Activated naive CD8-positive, alpha-beta T cell treated with anti-CD3 and anti-CD28 coated beads for 36 hours (primary cell): ENCODE data around the gene GRK4. TPM values are rescaled to one million over a fixed set of nuclear protein-coding genes. Genes with fewer than 3 reads are reported as not detected.
"Not testable (repeated sequence)": the region's sequence is repeated elsewhere in the genome, so short reads cannot be mapped to it uniquely, and the experiment has no call there.

Experiments
- DNase-seq: peaks from one replicate; pipeline ENCODE4 v3.0.0; 2021
- H3K27ac Mint-ChIP-seq: one replicate; pipeline ENCODE4 v1.8.0; 2022; ENCODE audit warnings: mild to moderate bottlenecking, moderate library complexity, mixed read lengths
- H3K27me3 Mint-ChIP-seq: one replicate; pipeline ENCODE4 v1.8.0; 2022; ENCODE audit warnings: mild to moderate bottlenecking, mixed read lengths
- H3K36me3 Mint-ChIP-seq: one replicate; pipeline ENCODE4 v1.8.0; 2021; ENCODE audit warnings: mild to moderate bottlenecking, mixed read lengths
- H3K4me1 Mint-ChIP-seq: one replicate; pipeline ENCODE4 v1.8.0; 2021; ENCODE audit warnings: mixed read lengths
- H3K4me3 Mint-ChIP-seq: one replicate; pipeline ENCODE4 v1.8.0; 2022; ENCODE audit warnings: mild to moderate bottlenecking, moderate library complexity, mixed read lengths
- H3K9me3 Mint-ChIP-seq: one replicate; pipeline ENCODE4 v1.8.0; 2022; ENCODE audit warnings: mixed read lengths
- total RNA-seq, 2 experiments: library from RNA; stranded (reverse); gene quantifications; one replicate each; pipeline ENCODE4 v1.2.3, GENCODE V29; 2021

GRK4 gene
- total RNA-seq, 2 experiments from 2014 or later = 2.6 to 3.2 TPM

- Mint-ChIP-seq H3K36me3 (peaks cover 46% of the 10 kb centered on the region), H3K4me1 (peaks cover 51% of the 10 kb centered on the region), H3K4me3 (peak overlapping the region; percentile 29)
- not testable (repeated sequence) for H3K27me3 Mint-ChIP-seq, H3K27ac Mint-ChIP-seq, H3K9me3 Mint-ChIP-seq, DNase-seq
Measured at GRCh38 chr4:2960450-2960849, 2.9 kb upstream of the GRK4 start.

GRCh38 chr4:2961421-2961810 lies 2.0 kb upstream of the GRK4 start:
- peaks cover 36% of the 10 kb centered on the region for H3K36me3 Mint-ChIP-seq
- peak overlapping the region; percentile 89 for H3K4me3 Mint-ChIP-seq
- peak overlapping the region; percentile 79 for H3K27ac Mint-ChIP-seq
- no peak for DNase-seq
- H3K27me3 Mint-ChIP-seq = no peaks in the 10 kb centered on the region
- peaks cover 43% of the 10 kb centered on the region for H3K4me1 Mint-ChIP-seq
- H3K9me3 Mint-ChIP-seq = no peaks in the 10 kb centered on the region

DNA sequence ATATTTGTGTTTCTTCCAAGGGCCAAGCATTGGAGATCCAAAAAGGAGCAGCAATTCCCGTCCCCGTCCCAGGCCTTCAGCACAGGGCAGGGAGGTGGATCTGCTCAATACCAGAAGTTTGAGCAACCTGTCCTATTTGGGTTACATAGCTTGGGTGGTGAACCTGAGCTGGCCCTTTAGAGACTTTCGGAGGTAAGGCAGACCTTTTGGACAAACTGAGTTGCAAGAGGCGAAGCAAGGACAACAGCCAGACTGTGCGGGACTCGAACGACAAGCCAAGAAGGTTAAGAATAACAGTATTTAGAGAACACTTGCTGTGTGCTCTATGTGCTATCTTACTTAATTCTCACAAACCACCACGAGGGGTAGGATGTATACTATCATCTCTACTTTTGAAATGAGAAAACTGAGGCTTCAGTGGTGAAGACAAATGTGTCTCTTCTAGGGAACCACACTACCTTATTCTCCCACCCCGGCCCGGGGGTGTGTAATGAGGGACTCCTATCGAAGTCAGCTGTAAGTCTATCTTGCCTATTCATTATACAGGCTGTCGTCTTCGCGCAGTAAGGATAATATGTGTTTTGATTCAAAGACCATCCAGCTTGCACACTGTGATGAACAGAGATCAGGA lies 1.4 kb upstream of the GRK4 start:
- peak overlapping the region; percentile 89 for H3K4me3 Mint-ChIP-seq

DNA sequence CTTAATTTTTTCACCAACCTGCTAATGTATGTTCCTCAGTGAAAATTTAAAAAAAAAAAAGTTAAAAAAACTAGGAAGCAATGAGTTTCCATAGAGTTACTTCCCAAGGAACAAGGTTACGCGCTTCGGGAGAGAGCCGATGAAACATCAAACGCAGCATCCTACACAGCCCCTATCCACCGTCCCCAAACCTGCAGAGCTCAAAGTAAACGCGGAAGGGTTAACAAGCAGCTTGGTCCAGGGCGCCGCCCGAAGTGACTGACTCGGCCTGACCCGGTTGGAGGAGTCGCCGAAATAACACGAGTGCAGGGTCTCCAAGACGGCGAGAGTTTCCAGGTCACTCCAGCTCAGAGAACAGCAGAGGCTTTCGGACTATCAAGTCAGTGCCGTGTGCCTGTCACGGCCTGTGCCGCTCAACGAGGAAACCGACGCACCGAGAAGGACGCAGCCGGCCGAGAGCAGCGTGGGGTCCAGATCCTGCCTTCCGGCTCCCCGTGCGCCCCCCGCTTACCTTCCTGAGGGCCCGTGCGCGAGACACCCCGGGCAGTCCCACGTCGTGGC lies 677 bp upstream of the GRK4 start:
- Mint-ChIP-seq H3K4me3 (peak overlapping the region; percentile 89), H3K4me1 (peaks cover 36% of the 10 kb centered on the region), H3K27ac (peak overlapping the region; percentile 79), H3K36me3 (peaks cover 30% of the 10 kb centered on the region), H3K27me3 (no peaks in the 10 kb centered on the region), H3K9me3 (no peaks in the 10 kb centered on the region)
- DNase-seq = no peak

More for the DNA sequence above, 1.4 kb upstream of the GRK4 start:
- Mint-ChIP-seq H3K27ac (peak overlapping the region; percentile 79), H3K4me1 (peaks cover 41% of the 10 kb centered on the region), H3K36me3 (peaks cover 33% of the 10 kb centered on the region), H3K27me3 (no peaks in the 10 kb centered on the region), H3K9me3 (no peaks in the 10 kb centered on the region)
- DNase-seq = peak; percentile 68

GRCh38 chr4:2963966-2964471 lies 648 bp downstream of the GRK4 start:
- H3K9me3 Mint-ChIP-seq = no peaks in the 10 kb centered on the region
- H3K27me3 Mint-ChIP-seq = no peaks in the 10 kb centered on the region
- peaks cover 19% of the 10 kb centered on the region for H3K36me3 Mint-ChIP-seq
- peaks cover 24% of the 10 kb centered on the region for H3K4me1 Mint-ChIP-seq
- H3K4me3 Mint-ChIP-seq = peak overlapping the region; percentile 89
- no peak for DNase-seq
- peak overlapping the region; percentile 10 for H3K27ac Mint-ChIP-seq

GRCh38 chr4:2964706-2965258 lies 1.4 kb downstream of the GRK4 start:
- peak overlapping the region; percentile 89 for H3K4me3 Mint-ChIP-seq
- H3K4me1 Mint-ChIP-seq = peaks cover 18% of the 10 kb centered on the region
- peak overlapping the region; percentile 10 for H3K27ac Mint-ChIP-seq

GRCh38 chr4:2965262-2965661 lies 1.9 kb downstream of the GRK4 start:
- no peak for DNase-seq
- Mint-ChIP-seq H3K27ac (no peak overlapping the region), H3K27me3 (no peaks in the 10 kb centered on the region)

More at GRCh38 chr4:2964706-2965258, 1.4 kb downstream of the GRK4 start:
- Mint-ChIP-seq H3K27me3 (no peaks in the 10 kb centered on the region), H3K9me3 (no peaks in the 10 kb centered on the region), H3K36me3 (peaks cover 14% of the 10 kb centered on the region)
- no peak for DNase-seq

DNA sequence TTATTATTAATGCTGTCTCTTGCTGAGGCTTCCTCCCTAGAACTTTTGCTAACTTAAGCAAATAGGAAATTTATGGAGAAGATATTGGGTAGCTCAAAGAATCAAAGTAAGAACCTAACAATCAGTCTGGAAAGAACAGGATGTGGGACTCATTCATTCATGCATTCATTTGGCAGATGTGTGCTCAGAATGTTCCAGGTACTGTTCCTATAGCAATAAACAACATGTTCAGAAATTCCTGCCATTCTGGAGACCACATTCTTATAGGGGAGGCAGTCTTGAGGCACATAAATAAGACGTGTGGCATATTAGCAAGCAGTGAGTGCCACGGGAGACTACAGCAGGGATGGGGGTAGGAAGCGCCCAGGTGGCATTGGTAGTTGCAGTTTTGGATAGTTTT lies 5.0 kb downstream of the GRK4 start:
- Mint-ChIP-seq H3K27me3 (no peaks in the 10 kb centered on the region), H3K4me3 (no peak overlapping the region), H3K36me3 (no peaks in the 10 kb centered on the region), H3K9me3 (no peaks in the 10 kb centered on the region), H3K4me1 (peaks cover 5% of the 10 kb centered on the region), H3K27ac (no peak overlapping the region)
- DNase-seq = no peak

More at GRCh38 chr4:2965262-2965661, 1.9 kb downstream of the GRK4 start:
- Mint-ChIP-seq H3K4me3 (no peak overlapping the region), H3K36me3 (peaks cover 12% of the 10 kb centered on the region), H3K4me1 (peaks cover 14% of the 10 kb centered on the region), H3K9me3 (no peaks in the 10 kb centered on the region)

GRCh38 chr4:2971275-2971674 lies 7.9 kb downstream of the GRK4 start:
- no peak overlapping the region for H3K4me3 Mint-ChIP-seq
- no peaks in the 10 kb centered on the region for H3K9me3 Mint-ChIP-seq
- no peaks in the 10 kb centered on the region for H3K27me3 Mint-ChIP-seq
- H3K4me1 Mint-ChIP-seq = no peaks in the 10 kb centered on the region
- DNase-seq = no peak
- H3K27ac Mint-ChIP-seq = no peak overlapping the region
- no peaks in the 10 kb centered on the region for H3K36me3 Mint-ChIP-seq

GRCh38 chr4:2977211-2978088 lies 14.1 kb downstream of the GRK4 start:
- Mint-ChIP-seq H3K27ac (no peak overlapping the region), H3K9me3 (peaks cover 4% of the 10 kb centered on the region), H3K36me3 (no peaks in the 10 kb centered on the region), H3K27me3 (no peaks in the 10 kb centered on the region), H3K4me3 (no peak overlapping the region), H3K4me1 (no peaks in the 10 kb centered on the region)
- no peak for DNase-seq

- H3K27ac Mint-ChIP-seq = no peak overlapping the region
- no peak overlapping the region for H3K4me3 Mint-ChIP-seq
- H3K27me3 Mint-ChIP-seq = no peaks in the 10 kb centered on the region
- peaks cover 4% of the 10 kb centered on the region for H3K9me3 Mint-ChIP-seq
- no peaks in the 10 kb centered on the region for H3K4me1 Mint-ChIP-seq
- H3K36me3 Mint-ChIP-seq = no peaks in the 10 kb centered on the region
- no peak for DNase-seq
Measured at GRCh38 chr4:2981256-2981819, 18.0 kb downstream of the GRK4 start.

DNA sequence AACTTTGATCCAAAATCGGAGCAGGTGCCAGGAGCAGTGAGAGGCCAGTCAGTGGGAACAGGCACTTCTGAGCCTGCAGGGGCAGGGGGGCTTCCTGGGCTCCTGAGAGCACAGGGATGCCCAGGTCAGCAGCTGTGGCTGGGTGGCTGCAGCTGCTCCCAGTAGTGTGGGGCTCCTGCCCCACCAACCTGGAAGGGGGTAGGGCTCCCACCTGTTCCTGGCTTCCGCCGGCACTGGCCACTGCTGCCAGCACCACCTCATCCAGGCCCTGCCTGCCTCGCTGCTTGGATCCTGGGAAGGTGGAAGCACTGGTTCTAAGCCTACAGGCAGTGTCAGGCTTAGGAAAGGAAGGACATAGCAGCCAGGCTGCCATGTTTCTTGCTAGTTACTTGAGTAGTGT lies 18.6 kb downstream of the GRK4 start:
- DNase-seq = no peak
- Mint-ChIP-seq H3K36me3 (no peaks in the 10 kb centered on the region), H3K9me3 (peaks cover 4% of the 10 kb centered on the region), H3K27ac (no peak overlapping the region), H3K4me3 (no peak overlapping the region), H3K27me3 (no peaks in the 10 kb centered on the region), H3K4me1 (no peaks in the 10 kb centered on the region)

- not testable (repeated sequence) for H3K36me3 Mint-ChIP-seq, H3K9me3 Mint-ChIP-seq, H3K4me1 Mint-ChIP-seq, H3K27ac Mint-ChIP-seq, H3K27me3 Mint-ChIP-seq, DNase-seq, H3K4me3 Mint-ChIP-seq
Measured at GRCh38 chr4:2983715-2984114, 20.3 kb downstream of the GRK4 start.

DNA sequence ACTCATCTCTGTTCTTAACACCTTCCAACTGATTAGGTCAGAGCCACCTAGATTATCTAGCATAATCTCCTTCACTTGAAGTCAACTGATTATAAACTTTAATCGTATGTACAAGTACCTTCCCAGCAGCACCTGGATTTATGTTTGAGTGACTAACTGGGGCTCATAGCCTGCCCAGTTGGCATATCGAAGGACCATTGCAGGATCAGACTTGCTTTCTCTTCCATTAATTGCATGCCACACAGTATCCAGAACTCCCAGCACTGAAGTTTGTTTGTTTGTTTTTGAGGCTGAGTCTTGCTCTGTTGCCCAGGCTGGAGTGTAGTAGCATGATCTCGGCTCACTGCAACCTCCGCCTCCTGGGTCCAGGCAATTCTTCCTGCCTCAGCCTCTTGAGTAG lies 27.9 kb downstream of the GRK4 start:
- Mint-ChIP-seq H3K27ac (no peak overlapping the region), H3K4me3 (no peak overlapping the region), H3K27me3 (peaks cover 4% of the 10 kb centered on the region)

GRCh38 chr4:2994917-2995316 lies 31.5 kb downstream of the GRK4 start:
- H3K27me3 Mint-ChIP-seq = no peaks in the 10 kb centered on the region
- H3K27ac Mint-ChIP-seq = no peak overlapping the region
- no peaks in the 10 kb centered on the region for H3K36me3 Mint-ChIP-seq
- H3K4me3 Mint-ChIP-seq = no peak overlapping the region
- DNase-seq = no peak
- H3K4me1 Mint-ChIP-seq = no peaks in the 10 kb centered on the region
- no peaks in the 10 kb centered on the region for H3K9me3 Mint-ChIP-seq

More for the DNA sequence above, 27.9 kb downstream of the GRK4 start:
- Mint-ChIP-seq H3K9me3 (no peaks in the 10 kb centered on the region), H3K36me3 (no peaks in the 10 kb centered on the region), H3K4me1 (no peaks in the 10 kb centered on the region)
- DNase-seq = no peak
